HepG2 (cell line): ENCODE results near the gene PRM3. TPM values are rescaled to one million over a fixed set of nuclear protein-coding genes. Genes with fewer than 3 reads are reported as not detected.

Source experiments
- ATAD3A ChIP-seq: sonication (generic); formaldehyde crosslinking; IDR thresholded peaks from 2 replicates; pipeline ENCODE4 v1.4.0; 2020; ENCODE audit warnings: missing genetic modification reagents
- FOXK2 ChIP-seq: fragments of 450-650 bp; IDR thresholded peaks from 2 replicates; pipeline ENCODE4 v1.6.1; 2016
- JUND ChIP-seq: sonication (generic); formaldehyde crosslinking; IDR thresholded peaks from 2 replicates; pipeline ENCODE4 v1.8.0; 2022; ENCODE audit warnings: mild to moderate bottlenecking, missing genetic modification reagents
- KDM6A ChIP-seq: IDR thresholded peaks from 2 replicates; pipeline ENCODE4 v1.6.1; 2016; ENCODE audit warnings: low read depth
- MATR3 ChIP-seq: sonication (generic); formaldehyde crosslinking; IDR thresholded peaks from 2 replicates; pipeline ENCODE4 v1.4.0; 2020; ENCODE audit warnings: missing genetic modification reagents
- MEIS2 ChIP-seq: sonication (generic); formaldehyde crosslinking; IDR thresholded peaks from 2 replicates; pipeline ENCODE4 v1.9.0; 2021; ENCODE audit warnings: mild to moderate bottlenecking, missing genetic modification reagents
- NR2F6 ChIP-seq, 2 experiments: IDR thresholded peaks; 2 replicates each; pipeline ENCODE4 v1.6.1; 2016; ENCODE audit warnings: antibody characterized with exemption in 1 of 2, mild to moderate bottlenecking in 1 of 2
- POLR2G ChIP-seq: fragments of 200-400 bp; formaldehyde crosslinking; IDR thresholded peaks from 2 replicates; pipeline ENCODE4 v1.6.1; 2018; ENCODE audit warnings: mild to moderate bottlenecking, low read depth, low read length, moderate library complexity
- RFXANK ChIP-seq: IDR thresholded peaks from 2 replicates; pipeline ENCODE4 v1.6.1; 2016
- SATB2 ChIP-seq: sonication (generic); formaldehyde crosslinking; IDR thresholded peaks from 2 replicates; pipeline ENCODE4 v1.5.0; 2020; ENCODE audit warnings: missing genetic modification reagents
- TGIF2 ChIP-seq: IDR thresholded peaks from 2 replicates; pipeline ENCODE4 v1.6.1; 2016; ENCODE audit warnings: control low read depth, missing compliant biosample characterization
- U2AF2 ChIP-seq: fragments of 200-400 bp; formaldehyde crosslinking; IDR thresholded peaks from 2 replicates; pipeline ENCODE4 v1.6.1; 2017; ENCODE audit warnings: low read depth, mild to moderate bottlenecking, low read length
- ZNF230 ChIP-seq: sonication (generic); formaldehyde crosslinking; IDR thresholded peaks from 2 replicates; pipeline ENCODE4 v1.4.0; 2020; ENCODE audit warnings: mild to moderate bottlenecking, missing genetic modification reagents
- ZNF30 ChIP-seq: sonication (generic); formaldehyde crosslinking; IDR thresholded peaks from 2 replicates; pipeline ENCODE4 v1.5.0; 2020; ENCODE audit warnings: mild to moderate bottlenecking, missing genetic modification reagents
- ZNF460 ChIP-seq: sonication (generic); formaldehyde crosslinking; IDR thresholded peaks from 2 replicates; pipeline ENCODE4 v1.5.1; 2020; ENCODE audit warnings: missing genetic modification reagents, mild to moderate bottlenecking, borderline replicate concordance
- ZNF674 ChIP-seq: sonication (generic); formaldehyde crosslinking; IDR thresholded peaks from 2 replicates; pipeline ENCODE4 v1.5.0; 2020; ENCODE audit warnings: low read depth, mild to moderate bottlenecking, missing genetic modification reagents
- ZNF720 ChIP-seq: sonication (generic); formaldehyde crosslinking; IDR thresholded peaks from 2 replicates; pipeline ENCODE4 v1.4.0; 2020; ENCODE audit warnings: missing genetic modification reagents
- polyA plus RNA-seq, 8 experiments: library from polyadenylated mRNA; depleted of rRNA in 3 of 8; stranded (reverse) in 7 of 8; unstranded in 1 of 8; fragments of >200 nt; fragmentation: Illumina TruSeq in 4 of 8; extraction: Trizol in 4 of 8; gene quantifications; 2 replicates each; pipeline versions ENCODE4 v1.2.1 to v1.2.3, GENCODE V29; 2011 to 2016; ENCODE audit warnings: low read depth in 4 of 8, missing spikeins in 1 of 8, mixed read lengths in 1 of 8; ENCODE audit not compliant: insufficient read depth in 1 of 8
- total RNA-seq, 5 experiments: library from RNA; depleted of rRNA; stranded (reverse); fragments of >200 nt; fragmentation: Illumina TruSeq; extraction: Trizol; gene quantifications; 2 replicates each; pipeline ENCODE4 v1.2.3, GENCODE V29; 2016; ENCODE audit warnings: low read depth in 1 of 5
- TF ChIP-seq, protein P1 (sequence below): IDR thresholded peaks from 2 replicates; pipeline ENCODE4 v1.6.1; 2016; ENCODE audit warnings: missing biosample characterization, missing genetic modification reagents, low read depth
- TF ChIP-seq, protein P2 (sequence below): sonication (generic); formaldehyde crosslinking; IDR thresholded peaks from 2 replicates; pipeline ENCODE4 v1.8.0; 2022; ENCODE audit warnings: mild to moderate bottlenecking, missing genetic modification reagents; ENCODE audit not compliant: insufficient replicate concordance
- TF ChIP-seq, protein P3 (sequence below): sonication (generic); formaldehyde crosslinking; IDR thresholded peaks from 2 replicates; pipeline ENCODE4 v1.4.0; 2020; ENCODE audit warnings: missing genetic modification reagents
- TF ChIP-seq, protein P4 (sequence below): IDR thresholded peaks from 2 replicates; pipeline ENCODE4 v1.6.1; 2018; ENCODE audit warnings: missing genetic modification reagents
- TF ChIP-seq, protein P5 (sequence below): sonication (generic); formaldehyde crosslinking; IDR thresholded peaks from 2 replicates; pipeline ENCODE4 v1.5.1; 2020; ENCODE audit warnings: mild to moderate bottlenecking, missing genetic modification reagents, moderate library complexity
- TF ChIP-seq, protein P6 (sequence below): sonication (generic); formaldehyde crosslinking; IDR thresholded peaks from 2 replicates; pipeline ENCODE4 v1.8.1; 2023; ENCODE audit warnings: mild to moderate bottlenecking, missing genetic modification reagents, borderline replicate concordance

PRM3 gene
- total and polyA plus RNA-seq, 2 of the 13 experiments (the other 11 are each of a cell fraction or from before 2014, with no cell fraction given) = not detected

DNA sequence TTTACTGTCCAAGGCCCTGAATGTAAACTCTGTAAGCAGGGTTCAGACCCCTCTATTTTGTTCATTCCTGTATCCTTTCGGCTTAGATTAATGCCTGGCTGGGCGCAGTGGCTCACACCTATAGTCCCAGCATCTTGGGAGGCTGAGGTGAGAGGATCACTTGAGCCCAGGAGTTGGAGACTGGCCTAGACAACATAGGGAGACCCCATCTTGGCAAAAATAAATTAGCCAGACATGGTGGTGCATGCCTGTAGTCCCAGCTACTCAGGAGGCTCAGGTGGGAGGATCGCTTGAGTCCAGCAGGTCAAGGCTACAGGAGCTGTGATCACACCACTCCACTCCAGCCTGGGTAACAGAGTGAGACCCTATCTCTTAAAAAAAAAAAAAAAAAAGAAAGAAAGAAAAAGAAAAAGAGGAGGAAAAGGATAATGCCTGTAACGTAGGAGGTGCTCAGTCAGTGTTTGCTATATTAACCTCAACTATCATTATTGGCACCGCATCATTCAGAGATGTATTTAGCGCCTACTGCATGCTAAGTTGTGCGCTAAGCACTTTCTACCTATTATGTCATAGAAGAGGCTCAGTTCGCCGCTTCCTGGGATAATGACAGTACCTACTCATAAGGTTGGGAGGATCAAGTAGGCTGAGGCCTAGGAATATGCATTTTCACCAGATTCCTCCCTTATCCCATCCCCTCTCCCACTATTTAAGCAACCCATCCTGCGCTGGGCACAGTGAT, 22.5 kb downstream of the PRM3 start (continued):
- TF ChIP-seq, protein P1, sequence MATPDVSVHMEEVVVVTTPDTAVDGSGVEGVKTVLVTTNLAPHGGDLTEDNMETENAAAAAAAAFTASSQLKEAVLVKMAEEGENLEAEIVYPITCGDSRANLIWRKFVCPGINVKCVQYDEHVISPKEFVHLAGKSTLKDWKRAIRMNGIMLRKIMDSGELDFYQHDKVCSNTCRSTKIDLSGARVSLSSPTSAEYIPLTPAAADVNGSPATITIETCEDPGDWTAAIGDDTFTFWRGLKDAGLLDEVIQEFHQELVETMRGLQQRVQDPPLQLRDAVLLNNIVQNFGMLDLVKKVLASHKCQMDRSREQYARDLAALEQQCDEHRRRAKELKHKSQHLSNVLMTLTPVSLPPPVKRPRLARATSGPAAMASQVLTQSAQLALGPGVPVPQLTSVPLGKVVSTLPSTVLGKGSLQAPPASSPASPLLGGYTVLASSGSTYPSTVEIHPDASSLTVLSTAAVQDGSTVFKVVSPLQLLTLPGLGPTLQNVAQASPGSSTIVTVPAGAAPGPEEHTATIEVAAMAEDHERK (CRISPR knock-in tag) = no peak
- TF ChIP-seq KDM6A = no peak
- TF ChIP-seq ZNF30 (CRISPR knock-in tag) = no peak
- no peak for TF ChIP-seq NR2F6 (IDR thresholded peaks at IDR 0.05)
- 0 out of 2 replicates have a peak, but pooled peaks have one; percentile 6 for TF ChIP-seq NR2F6 (CRISPR knock-in tag; IDR thresholded peaks at IDR 0.05)
- 0 out of 2 replicates have a peak, but pooled peaks have one; percentile 22 for TF ChIP-seq SATB2
- peak; percentile 63 for TF ChIP-seq ZNF460 (CRISPR knock-in tag)
- no peak for TF ChIP-seq ATAD3A (CRISPR knock-in tag)
- 0 out of 2 replicates have a peak, but pooled peaks have one; percentile 59 for TF ChIP-seq ZNF230 (CRISPR knock-in tag)
- TF ChIP-seq MEIS2 (CRISPR knock-in tag) = no peak
- TF ChIP-seq RFXANK (CRISPR knock-in tag) = no peak
- TF ChIP-seq TGIF2 (CRISPR knock-in tag) = peak; percentile 53; the same call in 1 of the 2 replicates
- TF ChIP-seq, protein P2, sequence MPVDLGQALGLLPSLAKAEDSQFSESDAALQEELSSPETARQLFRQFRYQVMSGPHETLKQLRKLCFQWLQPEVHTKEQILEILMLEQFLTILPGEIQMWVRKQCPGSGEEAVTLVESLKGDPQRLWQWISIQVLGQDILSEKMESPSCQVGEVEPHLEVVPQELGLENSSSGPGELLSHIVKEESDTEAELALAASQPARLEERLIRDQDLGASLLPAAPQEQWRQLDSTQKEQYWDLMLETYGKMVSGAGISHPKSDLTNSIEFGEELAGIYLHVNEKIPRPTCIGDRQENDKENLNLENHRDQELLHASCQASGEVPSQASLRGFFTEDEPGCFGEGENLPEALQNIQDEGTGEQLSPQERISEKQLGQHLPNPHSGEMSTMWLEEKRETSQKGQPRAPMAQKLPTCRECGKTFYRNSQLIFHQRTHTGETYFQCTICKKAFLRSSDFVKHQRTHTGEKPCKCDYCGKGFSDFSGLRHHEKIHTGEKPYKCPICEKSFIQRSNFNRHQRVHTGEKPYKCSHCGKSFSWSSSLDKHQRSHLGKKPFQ (CRISPR knock-in tag) = peak; percentile 45
- peak; percentile 15; the same call in 1 of the 2 replicates for TF ChIP-seq POLR2G
- no peak for TF ChIP-seq U2AF2
- no peak for TF ChIP-seq MATR3 (CRISPR knock-in tag)
- 0 out of 2 replicates have a peak, but pooled peaks have one; percentile 23 for TF ChIP-seq ZNF674
- TF ChIP-seq, protein P3, sequence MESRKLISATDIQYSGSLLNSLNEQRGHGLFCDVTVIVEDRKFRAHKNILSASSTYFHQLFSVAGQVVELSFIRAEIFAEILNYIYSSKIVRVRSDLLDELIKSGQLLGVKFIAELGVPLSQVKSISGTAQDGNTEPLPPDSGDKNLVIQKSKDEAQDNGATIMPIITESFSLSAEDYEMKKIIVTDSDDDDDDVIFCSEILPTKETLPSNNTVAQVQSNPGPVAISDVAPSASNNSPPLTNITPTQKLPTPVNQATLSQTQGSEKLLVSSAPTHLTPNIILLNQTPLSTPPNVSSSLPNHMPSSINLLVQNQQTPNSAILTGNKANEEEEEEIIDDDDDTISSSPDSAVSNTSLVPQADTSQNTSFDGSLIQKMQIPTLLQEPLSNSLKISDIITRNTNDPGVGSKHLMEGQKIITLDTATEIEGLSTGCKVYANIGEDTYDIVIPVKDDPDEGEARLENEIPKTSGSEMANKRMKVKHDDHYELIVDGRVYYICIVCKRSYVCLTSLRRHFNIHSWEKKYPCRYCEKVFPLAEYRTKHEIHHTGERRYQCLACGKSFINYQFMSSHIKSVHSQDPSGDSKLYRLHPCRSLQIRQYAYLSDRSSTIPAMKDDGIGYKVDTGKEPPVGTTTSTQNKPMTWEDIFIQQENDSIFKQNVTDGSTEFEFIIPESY = peak; percentile 59; the same call in 1 of the 2 replicates
- TF ChIP-seq FOXK2 = no peak
- TF ChIP-seq JUND (CRISPR knock-in tag) = 0 out of 2 replicates have a peak, but pooled peaks have one; percentile 32
- TF ChIP-seq ZNF720 (CRISPR knock-in tag) = no peak
- TF ChIP-seq, protein P4, sequence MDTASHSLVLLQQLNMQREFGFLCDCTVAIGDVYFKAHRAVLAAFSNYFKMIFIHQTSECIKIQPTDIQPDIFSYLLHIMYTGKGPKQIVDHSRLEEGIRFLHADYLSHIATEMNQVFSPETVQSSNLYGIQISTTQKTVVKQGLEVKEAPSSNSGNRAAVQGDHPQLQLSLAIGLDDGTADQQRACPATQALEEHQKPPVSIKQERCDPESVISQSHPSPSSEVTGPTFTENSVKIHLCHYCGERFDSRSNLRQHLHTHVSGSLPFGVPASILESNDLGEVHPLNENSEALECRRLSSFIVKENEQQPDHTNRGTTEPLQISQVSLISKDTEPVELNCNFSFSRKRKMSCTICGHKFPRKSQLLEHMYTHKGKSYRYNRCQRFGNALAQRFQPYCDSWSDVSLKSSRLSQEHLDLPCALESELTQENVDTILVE (CRISPR knock-in tag) = no peak
- TF ChIP-seq, protein P5, sequence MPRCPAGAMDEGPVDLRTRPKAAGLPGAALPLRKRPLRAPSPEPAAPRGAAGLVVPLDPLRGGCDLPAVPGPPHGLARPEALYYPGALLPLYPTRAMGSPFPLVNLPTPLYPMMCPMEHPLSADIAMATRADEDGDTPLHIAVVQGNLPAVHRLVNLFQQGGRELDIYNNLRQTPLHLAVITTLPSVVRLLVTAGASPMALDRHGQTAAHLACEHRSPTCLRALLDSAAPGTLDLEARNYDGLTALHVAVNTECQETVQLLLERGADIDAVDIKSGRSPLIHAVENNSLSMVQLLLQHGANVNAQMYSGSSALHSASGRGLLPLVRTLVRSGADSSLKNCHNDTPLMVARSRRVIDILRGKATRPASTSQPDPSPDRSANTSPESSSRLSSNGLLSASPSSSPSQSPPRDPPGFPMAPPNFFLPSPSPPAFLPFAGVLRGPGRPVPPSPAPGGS (CRISPR knock-in tag) = no peak
- TF ChIP-seq, protein P6, sequence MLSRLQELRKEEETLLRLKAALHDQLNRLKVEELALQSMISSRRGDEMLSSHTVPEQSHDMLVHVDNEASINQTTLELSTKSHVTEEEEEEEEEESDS (CRISPR knock-in tag) = no peak
